H1 (cell line): Measurements from ENCODE around the gene YARS1. TPM values are rescaled to one million over a fixed set of nuclear protein-coding genes. Genes with fewer than 3 reads are reported as not detected.

Source experiments
- BCL11A ChIP-seq, 2 experiments: IDR thresholded peaks; one replicate each; pipeline ENCODE4 v1.6.1; 2011; ENCODE audit warnings: low read depth in 2 of 2, low read length in 2 of 2, mild to moderate bottlenecking in 2 of 2
- CBX8 ChIP-seq: fragments of 300-800, 300-1000 bp; sonication (generic); IDR thresholded peaks from 2 replicates; pipeline ENCODE4 v1.7.1; 2016; ENCODE audit warnings: low read depth, low read length, borderline replicate concordance
- POLR2AphosphoS5 ChIP-seq: IDR thresholded peaks from 2 replicates; pipeline ENCODE4 v1.6.1; 2011; ENCODE audit warnings: low read depth, low read length
- TCF12 ChIP-seq: IDR thresholded peaks from 2 replicates; pipeline ENCODE4 v1.6.1; 2011; ENCODE audit warnings: low read depth, mild to moderate bottlenecking, low read length
- polyA plus RNA-seq, 7 experiments: library from polyadenylated mRNA; depleted of rRNA in 3 of 7; stranded (reverse) in 5 of 7; unstranded in 2 of 7; fragments of >200 nt in 5 of 7; fragments of 200-250 nt in 2 of 7; gene quantifications; 1 replicate in 5 of 7; 2 replicates in 1 of 7; 4 replicates in 1 of 7; pipeline versions ENCODE4 v1.2.1 to v1.2.3, GENCODE V29; 2011 to 2013; ENCODE audit warnings: missing spikeins in 2 of 7, mixed read lengths in 2 of 7
- total RNA-seq: library from RNA; stranded (reverse); fragmentation: NEBNext Ultra II Directional; extraction: Animal tissue kit (Norgen Biotek cat#: 25700); gene quantifications from 2 replicates; pipeline ENCODE4 v1.2.1, GENCODE V29; 2021
- TF ChIP-seq, protein P1 (sequence below): fragments of 300-600 bp; sonication (generic); IDR thresholded peaks from 2 replicates; pipeline ENCODE4 v1.7.1; 2012; ENCODE audit warnings: low read length, moderate library complexity, mild to moderate bottlenecking, inconsistent platforms; ENCODE audit not compliant: insufficient replicate concordance

YARS1 gene
- total and polyA plus RNA-seq, 2 of the 8 experiments (the other 6 are each of a cell fraction or from before 2014, with no cell fraction given): 47.1 to 226 TPM

DNA sequence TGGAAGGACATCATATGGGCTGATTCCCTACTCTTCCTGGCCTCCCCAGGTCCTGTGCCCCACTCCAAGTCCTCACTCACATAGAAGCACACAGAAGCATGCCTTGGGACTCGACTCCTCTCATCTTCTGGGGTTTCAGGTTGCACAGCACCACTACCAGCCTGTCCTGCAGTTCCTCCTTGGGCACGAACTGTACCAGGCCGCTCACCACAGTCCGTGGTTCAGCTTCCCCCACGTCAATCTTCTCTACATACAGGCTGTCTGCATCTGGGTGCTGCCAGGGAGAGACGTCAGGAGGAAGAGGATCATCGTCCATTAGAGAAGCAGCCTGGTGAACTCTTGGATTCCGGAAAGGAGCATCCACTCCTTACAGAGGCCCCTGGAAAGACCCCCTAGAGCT lies 37.2 kb downstream of the YARS1 start (continued):
- TF ChIP-seq, protein P1, sequence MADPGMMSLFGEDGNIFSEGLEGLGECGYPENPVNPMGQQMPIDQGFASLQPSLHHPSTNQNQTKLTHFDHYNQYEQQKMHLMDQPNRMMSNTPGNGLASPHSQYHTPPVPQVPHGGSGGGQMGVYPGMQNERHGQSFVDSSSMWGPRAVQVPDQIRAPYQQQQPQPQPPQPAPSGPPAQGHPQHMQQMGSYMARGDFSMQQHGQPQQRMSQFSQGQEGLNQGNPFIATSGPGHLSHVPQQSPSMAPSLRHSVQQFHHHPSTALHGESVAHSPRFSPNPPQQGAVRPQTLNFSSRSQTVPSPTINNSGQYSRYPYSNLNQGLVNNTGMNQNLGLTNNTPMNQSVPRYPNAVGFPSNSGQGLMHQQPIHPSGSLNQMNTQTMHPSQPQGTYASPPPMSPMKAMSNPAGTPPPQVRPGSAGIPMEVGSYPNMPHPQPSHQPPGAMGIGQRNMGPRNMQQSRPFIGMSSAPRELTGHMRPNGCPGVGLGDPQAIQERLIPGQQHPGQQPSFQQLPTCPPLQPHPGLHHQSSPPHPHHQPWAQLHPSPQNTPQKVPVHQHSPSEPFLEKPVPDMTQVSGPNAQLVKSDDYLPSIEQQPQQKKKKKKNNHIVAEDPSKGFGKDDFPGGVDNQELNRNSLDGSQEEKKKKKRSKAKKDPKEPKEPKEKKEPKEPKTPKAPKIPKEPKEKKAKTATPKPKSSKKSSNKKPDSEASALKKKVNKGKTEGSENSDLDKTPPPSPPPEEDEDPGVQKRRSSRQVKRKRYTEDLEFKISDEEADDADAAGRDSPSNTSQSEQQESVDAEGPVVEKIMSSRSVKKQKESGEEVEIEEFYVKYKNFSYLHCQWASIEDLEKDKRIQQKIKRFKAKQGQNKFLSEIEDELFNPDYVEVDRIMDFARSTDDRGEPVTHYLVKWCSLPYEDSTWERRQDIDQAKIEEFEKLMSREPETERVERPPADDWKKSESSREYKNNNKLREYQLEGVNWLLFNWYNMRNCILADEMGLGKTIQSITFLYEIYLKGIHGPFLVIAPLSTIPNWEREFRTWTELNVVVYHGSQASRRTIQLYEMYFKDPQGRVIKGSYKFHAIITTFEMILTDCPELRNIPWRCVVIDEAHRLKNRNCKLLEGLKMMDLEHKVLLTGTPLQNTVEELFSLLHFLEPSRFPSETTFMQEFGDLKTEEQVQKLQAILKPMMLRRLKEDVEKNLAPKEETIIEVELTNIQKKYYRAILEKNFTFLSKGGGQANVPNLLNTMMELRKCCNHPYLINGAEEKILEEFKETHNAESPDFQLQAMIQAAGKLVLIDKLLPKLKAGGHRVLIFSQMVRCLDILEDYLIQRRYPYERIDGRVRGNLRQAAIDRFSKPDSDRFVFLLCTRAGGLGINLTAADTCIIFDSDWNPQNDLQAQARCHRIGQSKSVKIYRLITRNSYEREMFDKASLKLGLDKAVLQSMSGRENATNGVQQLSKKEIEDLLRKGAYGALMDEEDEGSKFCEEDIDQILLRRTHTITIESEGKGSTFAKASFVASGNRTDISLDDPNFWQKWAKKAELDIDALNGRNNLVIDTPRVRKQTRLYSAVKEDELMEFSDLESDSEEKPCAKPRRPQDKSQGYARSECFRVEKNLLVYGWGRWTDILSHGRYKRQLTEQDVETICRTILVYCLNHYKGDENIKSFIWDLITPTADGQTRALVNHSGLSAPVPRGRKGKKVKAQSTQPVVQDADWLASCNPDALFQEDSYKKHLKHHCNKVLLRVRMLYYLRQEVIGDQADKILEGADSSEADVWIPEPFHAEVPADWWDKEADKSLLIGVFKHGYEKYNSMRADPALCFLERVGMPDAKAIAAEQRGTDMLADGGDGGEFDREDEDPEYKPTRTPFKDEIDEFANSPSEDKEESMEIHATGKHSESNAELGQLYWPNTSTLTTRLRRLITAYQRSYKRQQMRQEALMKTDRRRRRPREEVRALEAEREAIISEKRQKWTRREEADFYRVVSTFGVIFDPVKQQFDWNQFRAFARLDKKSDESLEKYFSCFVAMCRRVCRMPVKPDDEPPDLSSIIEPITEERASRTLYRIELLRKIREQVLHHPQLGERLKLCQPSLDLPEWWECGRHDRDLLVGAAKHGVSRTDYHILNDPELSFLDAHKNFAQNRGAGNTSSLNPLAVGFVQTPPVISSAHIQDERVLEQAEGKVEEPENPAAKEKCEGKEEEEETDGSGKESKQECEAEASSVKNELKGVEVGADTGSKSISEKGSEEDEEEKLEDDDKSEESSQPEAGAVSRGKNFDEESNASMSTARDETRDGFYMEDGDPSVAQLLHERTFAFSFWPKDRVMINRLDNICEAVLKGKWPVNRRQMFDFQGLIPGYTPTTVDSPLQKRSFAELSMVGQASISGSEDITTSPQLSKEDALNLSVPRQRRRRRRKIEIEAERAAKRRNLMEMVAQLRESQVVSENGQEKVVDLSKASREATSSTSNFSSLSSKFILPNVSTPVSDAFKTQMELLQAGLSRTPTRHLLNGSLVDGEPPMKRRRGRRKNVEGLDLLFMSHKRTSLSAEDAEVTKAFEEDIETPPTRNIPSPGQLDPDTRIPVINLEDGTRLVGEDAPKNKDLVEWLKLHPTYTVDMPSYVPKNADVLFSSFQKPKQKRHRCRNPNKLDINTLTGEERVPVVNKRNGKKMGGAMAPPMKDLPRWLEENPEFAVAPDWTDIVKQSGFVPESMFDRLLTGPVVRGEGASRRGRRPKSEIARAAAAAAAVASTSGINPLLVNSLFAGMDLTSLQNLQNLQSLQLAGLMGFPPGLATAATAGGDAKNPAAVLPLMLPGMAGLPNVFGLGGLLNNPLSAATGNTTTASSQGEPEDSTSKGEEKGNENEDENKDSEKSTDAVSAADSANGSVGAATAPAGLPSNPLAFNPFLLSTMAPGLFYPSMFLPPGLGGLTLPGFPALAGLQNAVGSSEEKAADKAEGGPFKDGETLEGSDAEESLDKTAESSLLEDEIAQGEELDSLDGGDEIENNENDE: no peak
- no peak for TF ChIP-seq TCF12
- peak; percentile 12; the same call in 1 of the 2 replicates for TF ChIP-seq POLR2AphosphoS5
- TF ChIP-seq BCL11A (IDR thresholded peaks at IDR 0.05; ENCODE audit: low read depth in 2 of 2, low read length in 2 of 2): no peak
- no peak for TF ChIP-seq CBX8
